GM18858 (cell line): ENCODE data around the gene ARL6IP5.

Experiments used
- ATAC-seq: cut with Tn5 transposase; IDR thresholded peaks from one replicate; pipeline ENCODE4 v1.9.1; 2021; ENCODE audit not compliant: unreplicated experiment

The ARL6IP5 gene

DNA sequence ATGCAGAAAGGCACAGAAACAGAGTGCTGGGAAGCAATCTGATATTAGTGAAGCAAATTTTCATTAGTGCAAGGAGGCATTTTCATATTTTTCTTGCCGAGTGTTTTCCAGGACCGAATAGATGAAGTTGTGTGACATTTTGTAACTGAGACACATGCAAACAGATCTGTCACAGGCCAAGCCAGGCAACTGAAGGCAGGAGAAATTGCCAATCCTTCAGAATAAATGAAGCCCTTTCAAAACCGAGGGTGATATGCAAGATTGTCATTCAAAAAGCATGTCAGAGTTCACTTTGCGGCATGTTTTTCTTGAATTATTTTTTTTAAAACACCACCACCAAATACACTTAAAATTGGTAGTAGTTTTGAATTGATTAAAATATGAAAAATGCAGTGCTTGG lies 31.4 kb downstream of the ARL6IP5 start:
- no peak for ATAC-seq

DNA sequence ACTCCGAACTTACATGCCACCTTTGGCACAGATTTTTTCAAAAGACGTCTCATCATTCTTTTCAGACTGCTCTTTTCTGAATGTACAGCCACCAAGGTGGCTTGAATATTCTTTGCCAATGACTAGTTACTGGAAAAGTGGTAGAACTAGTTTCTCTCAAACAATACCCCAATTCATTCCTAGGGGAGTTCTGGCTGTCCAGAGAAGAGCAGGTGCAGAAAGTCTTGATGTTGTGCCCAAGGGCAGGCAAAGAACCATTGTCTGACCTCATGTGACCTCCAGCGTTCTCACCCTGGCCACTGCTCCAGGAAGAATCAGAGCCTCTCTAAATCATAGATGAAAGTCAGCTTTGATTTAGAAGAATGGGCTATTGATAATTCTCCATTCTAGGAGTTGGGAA lies 32.2 kb downstream of the ARL6IP5 start:
- no peak for ATAC-seq

DNA sequence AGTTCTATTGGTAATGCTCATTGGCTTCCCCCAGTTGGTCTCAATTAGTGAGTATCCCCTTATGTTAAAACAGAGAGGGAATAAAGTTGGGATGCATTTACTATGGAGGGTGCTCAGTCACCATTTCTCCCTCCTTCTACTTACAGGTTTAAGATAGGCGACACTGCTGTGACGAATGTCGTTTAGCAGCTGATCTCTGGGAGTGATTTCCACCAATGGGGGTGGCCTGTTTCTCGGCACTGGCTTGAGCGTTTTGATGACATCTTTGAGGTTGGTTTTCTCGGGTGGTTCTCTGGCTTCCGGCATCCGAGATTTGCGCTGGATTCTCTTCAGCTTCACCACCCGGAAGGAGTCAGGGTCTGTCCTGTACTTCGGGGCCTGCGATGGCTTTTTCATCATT lies 33.8 kb downstream of the ARL6IP5 start:
- ATAC-seq = no peak

DNA sequence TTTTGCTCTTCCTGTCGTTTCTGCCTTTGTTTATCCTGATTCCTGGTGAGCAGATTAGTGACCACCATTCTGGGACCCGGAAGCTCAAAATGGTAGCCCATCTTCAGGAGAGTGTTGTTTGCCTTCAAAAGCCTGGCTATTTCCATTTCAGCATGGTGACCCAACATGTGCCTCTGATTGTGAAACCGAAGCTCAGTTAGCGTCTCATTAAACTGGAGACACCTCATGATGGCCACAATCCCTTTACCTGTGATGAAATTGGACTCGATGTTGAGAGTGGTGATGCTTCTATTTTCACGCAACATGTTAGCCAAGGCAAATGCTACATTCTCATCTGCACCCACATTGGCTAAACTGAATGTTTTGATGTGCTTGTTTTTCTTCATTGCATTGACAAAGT lies 34.4 kb downstream of the ARL6IP5 start:
- ATAC-seq = no peak

DNA sequence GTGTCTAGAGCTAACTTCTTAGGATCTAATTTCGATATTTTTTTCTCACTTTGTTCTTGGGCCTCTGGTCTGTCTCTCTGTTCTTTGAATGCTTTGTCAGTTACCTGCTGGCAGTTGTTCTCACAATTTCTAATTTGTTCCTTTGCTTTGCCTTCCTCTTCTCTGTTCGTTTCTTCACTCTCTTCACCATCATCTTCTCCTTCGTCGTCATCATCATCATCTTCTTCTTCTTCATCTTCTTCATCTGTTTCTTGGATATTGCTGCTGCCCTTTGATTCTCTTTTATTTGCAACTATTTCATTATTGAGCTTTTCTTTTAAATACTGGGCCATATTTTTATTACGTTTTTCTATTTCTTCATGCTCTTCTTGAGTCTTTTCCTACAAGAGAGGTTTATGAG lies 34.9 kb downstream of the ARL6IP5 start:
- ATAC-seq = no peak

DNA sequence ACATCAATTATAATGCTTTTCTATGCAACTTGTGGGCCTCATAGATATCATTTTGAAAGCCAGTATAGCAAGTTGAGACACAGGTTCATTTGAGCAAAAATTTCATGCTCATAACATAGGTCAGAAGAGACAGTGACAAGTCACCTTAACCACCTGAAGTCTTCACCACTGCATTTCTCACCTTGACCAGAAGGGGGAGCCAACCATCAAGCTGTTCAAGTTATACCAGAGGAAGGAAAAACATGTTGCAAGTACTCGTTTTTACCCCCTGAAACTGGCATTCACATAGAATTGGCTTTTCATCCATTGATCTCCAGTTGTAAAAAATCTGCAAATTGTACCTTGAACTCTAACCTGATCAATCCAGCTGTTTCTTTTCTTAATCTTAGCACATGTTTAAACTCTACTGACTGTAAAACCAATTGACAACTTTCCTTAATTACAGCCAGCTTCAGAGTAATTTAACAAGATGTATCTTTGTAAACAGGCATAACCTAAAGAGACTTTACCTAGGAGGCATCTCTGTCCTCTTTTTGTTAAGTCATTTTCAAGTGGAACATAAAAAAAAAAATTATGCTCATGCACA lies 36.2 kb downstream of the ARL6IP5 start:
- peak; percentile 88 for ATAC-seq

DNA sequence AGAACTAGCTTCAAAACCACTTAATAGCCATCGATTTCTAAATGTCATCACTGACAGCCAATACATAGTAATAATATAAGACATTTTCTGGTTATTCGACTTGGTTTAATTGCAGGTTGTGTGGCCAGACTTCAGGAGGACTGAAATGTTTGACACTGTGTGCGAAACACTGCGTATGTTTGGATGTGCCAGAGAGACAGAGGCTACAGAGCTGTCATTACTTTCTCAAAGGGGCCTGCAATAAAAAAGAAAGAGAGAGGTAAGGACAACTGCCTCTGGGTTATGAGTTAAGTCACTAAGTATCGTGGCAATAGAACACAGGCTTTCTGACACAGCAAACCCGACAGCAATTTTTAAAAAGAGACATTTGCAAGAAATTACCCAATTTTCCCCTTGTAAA lies 36.8 kb downstream of the ARL6IP5 start:
- ATAC-seq = no peak

DNA sequence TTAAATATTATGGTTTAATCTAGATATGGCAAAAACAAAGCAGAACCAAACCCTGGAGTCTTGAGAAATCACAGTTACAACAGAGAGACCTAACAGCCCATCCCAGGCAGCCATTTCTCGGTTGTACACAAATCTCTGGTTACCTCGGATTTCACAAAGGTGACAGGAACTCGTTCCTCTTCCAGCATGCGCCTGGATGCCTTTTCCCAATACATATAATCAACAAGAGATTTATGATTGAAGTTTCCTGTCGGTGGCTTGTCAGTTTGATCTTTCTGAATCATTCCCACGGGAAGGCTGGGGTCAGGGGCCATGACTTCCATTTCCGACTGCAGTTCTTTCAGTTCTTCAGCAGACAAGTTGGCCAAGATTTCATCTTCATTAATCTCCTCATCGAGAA lies 37.2 kb downstream of the ARL6IP5 start:
- ATAC-seq = no peak

DNA sequence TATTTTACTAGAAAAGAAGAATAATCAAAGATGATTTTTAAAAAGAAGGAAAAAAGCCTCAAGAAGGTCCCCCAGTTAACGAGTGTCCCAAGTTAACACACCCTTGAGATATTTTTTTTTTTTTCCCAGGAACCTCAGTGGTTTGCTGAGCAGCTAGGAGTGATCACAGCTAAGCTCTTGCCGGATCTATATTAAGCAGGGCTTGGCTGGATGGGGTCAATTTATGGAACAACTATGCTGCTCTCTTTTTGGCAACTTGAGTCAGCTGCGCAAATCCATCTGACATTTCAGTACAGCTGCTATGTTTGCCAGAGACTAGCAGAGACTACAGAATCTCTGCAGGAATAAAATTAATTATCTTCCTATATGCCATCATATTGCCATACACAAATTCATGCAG lies 37.7 kb downstream of the ARL6IP5 start, which contains the start of gene LMOD3:
TSS of gene LMOD3 (minus strand) at position 193 of the 400 bp plus-strand sequence. CDS start 209 bp downstream, outside the sequence.
- ATAC-seq = no peak

DNA sequence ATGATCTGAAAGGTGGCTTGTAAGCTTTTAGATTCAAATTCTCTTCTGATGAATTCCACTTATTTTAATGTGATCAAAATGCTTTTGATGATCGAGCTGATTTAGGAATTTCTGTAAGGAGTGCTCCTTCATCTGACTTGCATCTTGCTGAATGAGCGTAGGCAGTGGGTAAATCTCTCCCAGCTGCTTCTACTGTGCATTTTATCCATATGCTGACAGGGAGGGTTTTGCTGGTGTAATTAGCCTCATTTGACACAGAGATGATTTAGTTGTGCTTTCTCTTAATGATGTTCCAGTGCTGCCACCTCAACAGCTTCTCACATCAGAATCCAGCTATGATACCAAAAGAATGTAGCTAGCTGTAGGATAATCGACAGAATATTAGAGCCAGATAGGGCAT lies 41.5 kb downstream of the ARL6IP5 start:
- no peak for ATAC-seq

DNA sequence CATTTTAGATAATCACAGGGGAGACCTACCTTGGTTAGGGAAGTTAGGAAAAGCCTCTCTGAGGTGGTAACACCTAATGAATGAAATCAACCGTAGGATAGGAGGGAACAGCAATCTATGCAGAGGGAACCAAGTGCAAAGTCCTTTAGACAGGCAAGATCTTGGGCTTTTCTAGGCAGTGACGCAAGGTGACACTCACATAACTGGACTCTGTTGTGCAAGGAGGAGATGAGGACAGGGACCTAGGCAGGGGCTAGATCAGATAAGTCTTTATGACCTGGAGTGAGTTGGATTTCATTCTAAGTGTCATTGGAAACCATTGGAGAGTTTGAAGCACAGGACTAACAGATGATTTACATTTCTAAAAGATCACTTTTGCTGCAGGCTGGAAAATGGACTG lies 42.3 kb downstream of the ARL6IP5 start:
- ATAC-seq = no peak

DNA sequence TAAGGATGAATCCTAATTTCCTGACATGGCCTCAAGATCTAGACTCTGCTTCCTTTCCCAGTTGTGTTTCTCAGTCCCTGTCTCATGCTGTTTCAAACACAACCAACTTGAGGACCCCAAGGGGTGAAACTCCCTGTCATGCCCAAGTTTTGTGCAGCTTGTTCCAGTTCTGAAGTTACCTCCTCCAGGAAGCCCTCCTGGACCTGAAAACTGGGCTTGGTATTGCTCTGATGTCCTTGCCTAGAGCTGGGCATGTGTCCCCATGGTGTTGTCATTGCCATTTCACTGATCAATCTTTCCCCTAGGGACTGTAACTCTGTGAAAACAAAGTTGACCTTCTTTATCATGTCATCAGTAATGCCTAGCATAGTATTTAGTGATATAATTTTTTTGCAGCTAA lies 43.8 kb downstream of the ARL6IP5 start:
- ATAC-seq = no peak

DNA sequence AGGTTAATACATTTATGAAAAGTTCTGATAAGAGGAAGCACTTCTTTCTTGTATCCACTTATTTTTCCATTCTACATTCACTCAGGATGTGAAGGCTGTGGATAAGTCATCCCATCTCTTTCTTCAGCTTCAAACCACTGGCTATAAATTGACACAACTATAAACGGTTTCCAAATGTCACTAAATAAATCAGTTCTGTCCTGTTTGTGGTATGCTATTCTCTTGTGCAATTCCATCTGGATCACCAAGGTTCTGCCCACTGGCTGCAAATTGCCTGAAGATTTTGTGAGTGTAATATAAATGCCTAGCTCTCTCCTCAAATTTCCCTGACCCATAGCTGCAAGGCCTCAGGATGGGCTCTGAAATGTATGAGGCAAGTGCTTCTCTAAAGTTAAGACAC lies 44.8 kb downstream of the ARL6IP5 start:
- ATAC-seq = no peak

DNA sequence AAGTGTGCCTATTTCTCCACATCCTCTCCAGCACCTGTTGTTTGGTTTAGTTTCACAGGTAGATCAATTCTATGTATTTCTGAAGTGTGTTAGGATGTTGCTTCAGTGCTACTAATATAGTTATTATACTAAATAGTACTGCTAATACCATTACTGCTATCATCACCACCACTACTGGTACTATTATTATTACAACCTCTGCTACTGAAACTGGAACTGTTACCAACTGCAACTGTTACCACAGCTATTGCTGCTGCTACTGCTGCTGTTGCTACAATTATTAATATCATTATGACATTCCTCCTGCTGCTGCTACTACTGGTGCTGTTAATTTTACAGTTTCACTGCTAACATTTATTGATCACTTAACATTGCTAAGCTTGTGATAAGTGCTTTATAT lies 46.0 kb downstream of the ARL6IP5 start:
- ATAC-seq = peak; percentile 98

DNA sequence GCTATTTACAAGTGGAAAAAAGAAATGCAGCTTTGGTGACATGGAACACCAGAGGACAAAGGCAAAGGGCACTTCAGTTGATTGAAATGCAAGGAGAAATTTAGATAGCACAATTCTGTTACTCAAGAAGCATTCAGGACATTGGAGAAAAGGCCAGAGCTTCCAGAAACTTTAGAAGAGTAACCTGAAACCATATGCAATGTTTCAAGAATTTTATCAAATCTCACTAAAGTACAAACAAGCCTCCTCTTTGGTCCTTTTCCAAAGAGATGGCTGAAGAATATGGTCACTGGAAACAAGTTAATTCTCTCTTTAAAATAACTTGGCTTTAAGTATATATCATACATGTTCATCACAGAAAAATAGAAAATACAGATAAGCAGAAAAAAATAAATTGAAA lies 52.3 kb downstream of the ARL6IP5 start:
- ATAC-seq = no peak

DNA sequence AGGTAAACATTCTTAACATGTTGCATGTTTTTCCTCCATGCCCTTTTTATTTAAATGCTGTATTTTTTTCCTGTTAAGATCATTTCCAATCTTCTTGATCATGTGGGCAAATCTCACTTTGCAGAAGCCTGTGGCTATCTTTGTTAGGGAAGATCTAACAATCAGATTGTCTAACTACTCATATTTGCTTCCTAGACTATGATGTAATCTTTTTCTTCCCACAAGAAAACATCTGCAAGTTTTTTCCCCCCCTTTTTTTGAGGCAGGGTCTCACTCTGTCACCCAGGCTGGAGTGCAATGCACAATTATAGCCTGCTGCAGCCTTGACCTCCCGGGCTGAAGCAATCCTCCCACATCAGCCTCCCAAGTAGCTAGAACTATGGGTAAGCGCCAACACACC lies 52.7 kb downstream of the ARL6IP5 start:
- no peak for ATAC-seq

DNA sequence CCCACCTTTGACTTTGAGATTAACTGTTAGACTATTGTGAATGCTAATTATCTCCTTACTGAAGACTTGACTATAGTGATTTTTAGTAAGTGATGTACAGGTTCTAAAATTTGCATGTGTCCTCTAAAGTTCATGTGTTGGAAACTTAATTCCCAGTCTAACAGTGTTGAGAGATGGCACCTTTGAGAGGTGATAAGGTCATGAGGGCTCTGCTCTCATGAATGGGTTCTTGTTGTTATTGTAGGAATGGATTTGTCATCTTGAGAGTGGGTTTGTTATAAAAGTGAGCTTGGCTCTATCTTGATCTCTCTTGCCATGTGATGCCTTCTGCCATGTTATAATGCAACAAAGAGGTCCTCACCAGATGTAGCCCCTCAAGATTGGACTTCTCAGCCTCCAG lies 56.6 kb downstream of the ARL6IP5 start:
- no peak for ATAC-seq

DNA sequence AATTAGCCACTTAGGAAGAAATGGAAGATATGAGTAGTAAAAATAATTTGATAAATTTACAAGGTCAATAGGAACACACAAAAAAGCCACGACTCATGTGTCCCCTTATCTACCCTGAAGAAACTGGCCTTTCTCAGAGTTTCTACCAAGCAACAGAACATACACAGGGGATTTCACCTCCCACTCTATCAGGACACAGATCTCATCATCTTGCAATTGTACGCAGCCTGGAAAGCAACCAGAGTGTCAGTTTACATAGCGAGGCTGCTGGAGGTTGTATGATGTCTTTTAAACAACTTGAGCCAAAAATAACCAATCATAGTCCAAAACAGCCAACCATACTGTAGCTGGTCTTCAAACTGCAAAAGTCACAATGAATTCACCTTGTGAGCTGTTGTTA lies 57.4 kb downstream of the ARL6IP5 start:
- ATAC-seq = no peak

DNA sequence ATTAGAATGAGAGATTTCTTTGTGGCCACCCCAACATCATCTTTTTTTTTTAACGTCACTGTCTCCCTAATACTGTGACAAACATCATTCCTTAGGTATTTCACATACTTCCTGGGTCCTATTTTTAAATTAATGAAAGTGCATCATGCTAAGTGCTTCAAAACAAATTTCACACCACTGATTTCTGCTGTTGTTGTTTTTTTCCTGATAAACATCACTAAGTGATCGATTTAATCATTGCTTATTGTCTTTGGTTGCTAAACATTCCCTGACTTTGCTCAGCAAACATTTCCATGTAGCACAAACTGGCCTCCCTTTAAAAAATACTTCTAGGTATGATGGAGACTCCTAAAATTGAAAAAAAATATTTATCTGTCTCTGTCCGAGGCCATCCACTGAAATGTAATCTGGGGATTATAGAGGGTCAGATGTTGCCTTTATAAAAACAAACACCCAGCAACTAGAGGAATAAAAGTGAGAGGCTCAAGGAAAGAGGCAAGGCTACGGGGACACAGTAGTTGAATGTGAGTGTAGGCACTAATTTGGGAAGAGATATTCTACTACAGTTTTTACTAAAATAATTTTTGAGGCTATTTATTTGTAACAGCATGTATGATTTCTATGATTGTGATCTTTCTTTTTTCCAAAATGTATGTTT lies 58.2 kb downstream of the ARL6IP5 start:
- no peak for ATAC-seq

DNA sequence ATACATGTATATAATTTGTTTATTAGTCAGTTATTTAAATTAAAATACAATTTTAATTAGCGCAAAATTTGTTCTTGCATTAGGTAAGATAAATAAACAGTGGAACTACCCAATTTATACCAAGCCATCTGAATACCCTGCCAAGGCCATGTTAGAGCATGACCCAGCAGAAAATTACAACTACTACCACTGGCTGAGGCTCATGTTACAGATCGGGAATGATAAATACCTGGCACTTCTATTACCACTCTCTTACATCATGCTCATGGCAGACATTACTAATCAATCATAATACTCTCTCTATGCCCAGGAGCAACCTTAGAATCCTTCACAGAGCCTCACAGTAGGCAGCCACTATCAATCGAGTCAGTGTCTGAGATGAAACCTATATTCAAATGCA lies 58.9 kb downstream of the ARL6IP5 start:
- ATAC-seq = no peak

DNA sequence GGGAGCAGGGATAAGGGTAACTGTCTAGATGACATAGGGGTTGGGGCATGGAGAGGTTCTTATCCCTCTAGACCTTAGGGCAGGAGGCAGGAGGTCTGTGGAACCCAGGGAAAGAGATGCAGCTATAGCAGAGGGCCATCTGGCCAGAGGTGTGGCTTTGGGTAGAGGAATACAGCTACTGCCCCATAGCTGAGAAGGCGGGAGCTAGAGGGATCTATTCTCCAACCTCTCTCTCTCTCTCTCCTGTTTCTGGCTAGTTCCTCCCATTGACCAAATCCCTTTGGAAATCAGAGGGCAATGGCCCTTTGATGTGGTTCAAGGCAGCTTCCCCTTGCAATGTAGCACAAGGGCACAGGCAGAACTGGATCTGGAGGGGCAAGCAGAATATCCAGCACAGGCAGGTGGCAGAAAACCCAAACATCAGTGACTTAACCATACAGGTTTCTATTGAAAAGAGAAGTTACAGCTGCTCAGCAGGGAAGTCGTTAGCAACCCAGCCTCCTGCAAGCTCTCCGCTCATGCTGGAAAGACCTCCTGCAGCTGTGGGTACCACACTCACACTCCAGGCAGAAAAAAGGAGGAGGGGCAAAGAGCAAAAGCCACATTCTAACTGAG lies 60.0 kb downstream of the ARL6IP5 start:
- ATAC-seq = no peak

DNA sequence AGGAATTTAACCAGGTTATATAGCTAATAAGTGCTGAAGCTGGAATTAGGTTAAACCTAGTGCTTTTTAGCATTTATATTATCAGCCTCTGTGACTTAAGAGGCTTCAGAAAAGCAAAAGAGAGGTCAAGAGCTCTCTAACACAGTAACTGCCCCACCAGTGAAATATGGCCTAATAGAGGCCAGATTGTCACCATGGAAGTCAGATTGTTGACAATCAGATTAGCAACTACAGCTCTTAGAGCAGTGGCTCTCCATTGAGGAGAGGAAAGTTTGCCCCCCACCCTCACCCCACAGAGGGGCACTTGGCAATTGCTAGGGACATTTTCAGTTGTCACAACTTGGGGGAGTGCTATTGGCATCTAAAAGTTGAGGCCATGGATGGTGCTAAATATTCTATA lies 61.0 kb downstream of the ARL6IP5 start:
- no peak for ATAC-seq

DNA sequence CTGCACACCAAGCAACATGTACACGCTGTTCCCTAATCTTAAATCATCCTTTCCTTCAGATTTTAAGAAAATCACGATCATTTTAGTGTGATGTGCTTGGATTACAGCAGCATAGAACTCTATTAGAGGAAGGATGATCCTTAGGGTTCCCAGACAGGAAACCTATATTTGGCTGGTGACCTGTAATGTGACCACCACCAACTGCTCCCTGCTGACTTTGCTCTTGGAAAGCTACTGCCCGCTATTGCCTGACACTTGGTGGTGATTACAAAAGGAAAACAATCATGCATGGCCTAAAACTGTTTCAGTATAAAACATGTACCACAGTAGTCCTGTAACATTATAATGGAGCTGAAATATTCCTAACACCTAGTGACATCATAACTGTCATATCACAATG lies 64.8 kb downstream of the ARL6IP5 start:
- ATAC-seq = no peak
